K562 (cell line): ENCODE measurements around the gene GNA14. TPM values are rescaled to one million over a fixed set of nuclear protein-coding genes. Genes with fewer than 3 reads are reported as not detected.

Experiments
- ATAC-seq: fragments of 200-7000 bp; cut with Tn5 transposase; 3 replicates; pipeline ENCODE4 v1.9.1; 2020; ENCODE audit warnings: moderate library complexity
- BruUV-seq: library from RNA; stranded (reverse); fragments of 400-500 nt; replicated peaks from 2 replicates; lab custom pipeline; 2021; lab: Mats Ljungman, UMichigan
- CTCF ChIA-PET: fragments of 300-600 bp; formaldehyde crosslinking; extraction: SDS; loops from one replicate; lab custom pipeline; 2021; ENCODE audit warnings: low intra/inter-chr PET ratio; lab: Yijun Ruan, JAX
- POLR2A ChIA-PET: fragments of 300-600, 350-650 bp; sonication (Branson Sonifier 250); formaldehyde crosslinking; extraction: SDS; loops from one replicate; lab custom pipeline; 2021; ENCODE audit warnings: antibody characterized with exemption, inconsistent platforms; lab: Yijun Ruan, JAX
- DNase-seq, 4 experiments: peaks; one replicate each; pipeline versions ENCODE4 v3.0.0 to v3.0.0-alpha.2; 2011 to 2018; ENCODE audit warnings: low spot score in 3 of 4, mixed read lengths in 3 of 4; ENCODE audit errors: extremely low read depth in 1 of 4
- FAIRE-seq: peaks from 2 replicates; lab custom pipeline; 2011; peaks lifted over from hg19 to GRCh38; lab: Jason Lieb, UNC
- H2AFZ ChIP-seq: 2 replicates; pipeline ENCODE4 v1.6.0; 2011; ENCODE audit warnings: low read depth, low read length, control low read depth, inconsistent platforms
- H3K27ac ChIP-seq: fragments of 200-600 bp; 3 replicates; pipeline ENCODE4 v1.8.0; 2011; ENCODE audit warnings: low read depth, mild to moderate bottlenecking, control low read depth, inconsistent platforms, low read length, moderate library complexity, mixed read lengths; ENCODE audit errors: extremely low read depth
- H3K27me3 ChIP-seq, 2 experiments: fragments of 300-600 bp in 1 of 2; 2 replicates in 1 of 2; 3 replicates in 1 of 2; pipeline versions ENCODE4 v1.6.0 to v1.8.0; 2011; ENCODE audit warnings: inconsistent platforms in 2 of 2, low read length in 2 of 2, mild to moderate bottlenecking in 1 of 2, mixed read lengths in 1 of 2, moderate library complexity in 1 of 2; ENCODE audit not compliant: control insufficient read depth in 2 of 2, insufficient read depth in 2 of 2
- H3K36me3 ChIP-seq: fragments of 300-600 bp; 3 replicates; pipeline ENCODE4 v1.8.0; 2011; ENCODE audit warnings: mild to moderate bottlenecking, low read length, inconsistent platforms; ENCODE audit not compliant: control insufficient read depth, insufficient read depth
- H3K4me1 ChIP-seq, 2 experiments: fragments of 200-600 bp in 1 of 2; replicated peaks in 1 of 2; 2 replicates in 1 of 2; 3 replicates in 1 of 2; pipeline versions ENCODE4 v1.5.1 to v1.8.0; 2011; ENCODE audit warnings: inconsistent platforms in 2 of 2, low read length in 2 of 2, mild to moderate bottlenecking in 1 of 2, mixed read lengths in 1 of 2, moderate library complexity in 1 of 2; ENCODE audit not compliant: control insufficient read depth in 2 of 2, insufficient read depth in 2 of 2
- H3K4me2 ChIP-seq: 2 replicates; pipeline ENCODE4 v1.6.1; 2011; ENCODE audit warnings: low read length, control low read depth, inconsistent platforms, mixed read lengths; ENCODE audit not compliant: insufficient read depth
- H3K4me3 ChIP-seq: fragments of 200-600 bp; sonication (generic), shearing (Covaris generic); 2 replicates; pipeline ENCODE4 v1.5.1; 2016; ENCODE audit warnings: control low read depth, inconsistent platforms
- H3K79me2 ChIP-seq: fragments of 200-600 bp; 3 replicates; pipeline ENCODE4 v1.8.0; 2011; ENCODE audit warnings: low read length, inconsistent platforms; ENCODE audit not compliant: control insufficient read depth, insufficient read depth
- H3K9ac ChIP-seq, 2 experiments: 2 replicates each; pipeline versions ENCODE4 v1.6.0 to v1.6.1; 2011; ENCODE audit warnings: low read depth in 2 of 2, low read length in 2 of 2, control low read depth in 1 of 2, inconsistent platforms in 1 of 2, mild to moderate bottlenecking in 1 of 2, mixed read lengths in 1 of 2; ENCODE audit not compliant: insufficient read depth in 1 of 2
- H3K9me1 ChIP-seq: one replicate; pipeline ENCODE4 v1.6.0; 2011; ENCODE audit warnings: inconsistent platforms, mild to moderate bottlenecking, low read length, moderate library complexity; ENCODE audit not compliant: control insufficient read depth, insufficient read depth
- H3K9me3 ChIP-seq: replicated peaks from 2 replicates; pipeline ENCODE4 v1.5.1; 2011; ENCODE audit warnings: low read depth, low read length, inconsistent platforms; ENCODE audit not compliant: control insufficient read depth, insufficient read depth
- H4K20me1 ChIP-seq: replicated peaks from 2 replicates; pipeline ENCODE4 v1.6.1; 2011; ENCODE audit warnings: low read length, inconsistent platforms, mixed read lengths; ENCODE audit not compliant: control insufficient read depth, insufficient read depth
- ATF3 ChIP-seq, 2 experiments: fragments of 450-650 bp in 1 of 2; sonication (generic) in 1 of 2; formaldehyde crosslinking in 1 of 2; IDR thresholded peaks in 1 of 2; conservative IDR thresholded peaks in 1 of 2; 2 replicates each; pipeline versions ENCODE4 v1.6.1 to v1.8.1; 2016 to 2023; ENCODE audit warnings: mild to moderate bottlenecking in 2 of 2, moderate library complexity in 2 of 2, inconsistent platforms in 1 of 2, missing genetic modification reagents in 1 of 2
- CREB3 ChIP-seq: fragments of 450-650 bp; conservative IDR thresholded peaks from 2 replicates; pipeline ENCODE4 v1.6.1; 2016; ENCODE audit warnings: missing genetic modification characterization, low read depth, mild to moderate bottlenecking, missing compliant biosample characterization, moderate library complexity
- CUX1 ChIP-seq: fragments of 200-800 bp; sonication (Bioruptor generic); IDR thresholded peaks from 2 replicates; pipeline ENCODE4 v1.6.1; 2016; ENCODE audit warnings: missing genetic modification characterization, missing compliant biosample characterization
- FOSL1 ChIP-seq: fragments of 200-800 bp; sonication (Bioruptor generic); conservative IDR thresholded peaks from 2 replicates; pipeline ENCODE4 v1.6.1; 2016; ENCODE audit warnings: missing genetic modification characterization, missing compliant biosample characterization
- JUND ChIP-seq, 2 experiments: IDR thresholded peaks; 2 replicates in 1 of 2; 3 replicates in 1 of 2; pipeline ENCODE4 v1.6.1; 2011; ENCODE audit warnings: borderline replicate concordance in 2 of 2, low read depth in 2 of 2, low read length in 2 of 2, improper control_type of control experiment in 1 of 2, missing biosample characterization in 1 of 2, missing genetic modification characterization in 1 of 2, missing genetic modification reagents in 1 of 2
- PTRF ChIP-seq: fragments of 450-650 bp; IDR thresholded peaks from 2 replicates; pipeline ENCODE4 v1.6.1; 2016; ENCODE audit warnings: mild to moderate bottlenecking, missing genetic modification characterization, missing compliant biosample characterization
- SNIP1 ChIP-seq: fragments of 450-650 bp; IDR thresholded peaks from 2 replicates; pipeline ENCODE4 v1.7.1; 2017; ENCODE audit warnings: low read depth, mild to moderate bottlenecking
- SP2 ChIP-seq: IDR thresholded peaks from 2 replicates; pipeline ENCODE4 v1.6.1; 2011; ENCODE audit warnings: mild to moderate bottlenecking, low read depth, low read length, moderate library complexity; ENCODE audit not compliant: poor library complexity, severe bottlenecking; ENCODE audit errors: extremely low read depth
- WGBS: fragments of 100-300 bp; shearing (Covaris generic); methylation state at CpG from one replicate; pipeline ENCODE4 v1.1.6; 2016; ENCODE audit warnings: low coverage, mixed read lengths; ENCODE audit not compliant: insufficient coverage; ENCODE audit errors: missing lambda C conversion rate; 5-methylcytosine and 5-hydroxymethylcytosine counted together
- in situ Hi-C: fragments of 300-500 bp; cut with MboI; formaldehyde crosslinking; loops from 4 replicates; pipeline ENCODE4 v1.15.0; 2018; ENCODE audit warnings: inconsistent platforms, mixed read lengths
- intact Hi-C: fragments of 100-400 bp; cut with micrococcal nuclease; formaldehyde crosslinking; loops from 2 replicates; pipeline ENCODE4 v1.14.2; 2022
- polyA plus RNA-seq, 8 experiments: library from polyadenylated mRNA; depleted of rRNA in 4 of 8; stranded (reverse) in 5 of 8; unstranded in 3 of 8; fragments of >200 nt; fragmentation: Nextera tagmentation in 2 of 8; fragmentation: Illumina TruSeq in 1 of 8; extraction: Ambion mirVana in 2 of 8; extraction: Trizol in 1 of 8; gene quantifications; 2 replicates each; pipeline versions ENCODE4 v1.2.1 to v1.2.3, GENCODE V29; 2011 to 2014; ENCODE audit warnings: inconsistent platforms in 1 of 8, missing spikeins in 1 of 8
- total RNA-seq, 7 experiments: library from RNA; depleted of rRNA in 6 of 7; stranded (reverse); fragments of >200 nt in 6 of 7; fragmentation: Illumina TruSeq in 2 of 7; extraction: Trizol in 2 of 7; gene quantifications; 2 replicates each; pipeline versions ENCODE4 v1.2.1 to v1.2.3, GENCODE V29; 2011 to 2021; ENCODE audit warnings: low replicate concordance in 1 of 7

Gene GNA14
- total and polyA plus RNA-seq, 9 of the 15 experiments (the other 6 are each of a cell fraction or from before 2014, with no cell fraction given): 0.03 to 0.11 (median 0.03) TPM; not detected in 6

- 0 out of 3 replicates have a peak, but pooled peaks have one; percentile 40 for ATAC-seq
- CTCF ChIA-PET: no interaction called here
- Histone ChIP-seq H3K9me3 (no peaks in the 10 kb centered on the region), H3K9me1 (no peaks in the 10 kb centered on the region), H3K4me2 (no peak overlapping the region; the same call in 1 of the 2 replicates), H3K9ac (no peak overlapping the region), H3K4me1 (peaks cover 0 to 6% of the 10 kb centered on the region in 2 experiments; a peak in 2 of 5 replicates), H3K4me3 (no peak overlapping the region), H4K20me1 (no peaks in the 10 kb centered on the region), H3K27ac (no peak overlapping the region), H3K36me3 (no peaks in the 10 kb centered on the region), H2AFZ (no peak overlapping the region), H3K27me3 (no peaks in the 10 kb centered on the region; a peak in 1 of 5 replicates), H3K79me2 (no peaks in the 10 kb centered on the region)
- in situ Hi-C loops (no loop called here), intact Hi-C loops (no loop called here)
- TF ChIP-seq JUND (IDR thresholded peaks at IDR 0.05; ENCODE audit: borderline replicate concordance, low read depth, low read length) (peak; percentile 90), JUND (tag; IDR thresholded peaks at IDR 0.05; ENCODE audit: borderline replicate concordance, low read depth, low read length) (peak; percentile 61; the same call in 2 of the 3 replicates), PTRF (tag) (no peak), CUX1 (CRISPR knock-in tag) (no peak), FOSL1 (tag) (peak; percentile 84), ATF3 (IDR thresholded peaks at IDR 0.05) (peak; percentile 61), ATF3 (CRISPR knock-in tag; conservative IDR thresholded peaks at IDR 0.05) (no peak), SNIP1 (no peak), SP2 (no peak), CREB3 (tag) (no peak)
- POLR2A ChIA-PET: no interaction called here
- no TSS peak for BruUV-seq
- no peak for FAIRE-seq
- 0% methylated on average over 2 of the region's 2 CpGs for WGBS
- DNase-seq: peak; percentile 5 to 12 (median 6)
Observed at GRCh38 chr9:77585335-77585786, 62.8 kb downstream of the GNA14 start.
